Panc1 (cell line): ENCODE results near the gene RBBP5. TPM values are rescaled to one million over a fixed set of nuclear protein-coding genes. Genes with fewer than 3 reads are reported as not detected.

Source experiments
- ATAC-seq: fragments of 200-7000 bp; cut with Tn5 transposase; 2 replicates; pipeline ENCODE4 v1.9.1; 2020; ENCODE audit warnings: mild to moderate bottlenecking, moderate library complexity
- BruUV-seq: library from RNA; stranded (reverse); fragments of 400-500 nt; replicated peaks from 2 replicates; lab custom pipeline; 2021; lab: Mats Ljungman, UMichigan
- CTCF ChIA-PET: fragments of 300-600 bp; sonication (Branson Sonifier 250); formaldehyde crosslinking; loops from one replicate; lab custom pipeline; 2022; ENCODE audit warnings: antibody characterized with exemption; lab: Charles Lee
- POLR2A ChIA-PET: fragments of 300-600 bp; sonication (Branson Sonifier 250); formaldehyde crosslinking; loops from one replicate; lab custom pipeline; 2022; ENCODE audit warnings: antibody characterized with exemption; lab: Charles Lee
- DNase-seq: peaks from one replicate; pipeline ENCODE4 v3.0.0-alpha.2; 2010; ENCODE audit warnings: low read depth, low spot score
- H3K27ac ChIP-seq: 2 replicates; pipeline ENCODE4 v1.5.1; 2011; ENCODE audit warnings: mild to moderate bottlenecking, low read length, inconsistent platforms
- H3K27me3 ChIP-seq: fragments of 200-500 bp; sonication (Bioruptor generic); 2 replicates; pipeline ENCODE4 v1.6.0; 2014; ENCODE audit warnings: low read length, inconsistent platforms; ENCODE audit not compliant: control insufficient read depth, insufficient read depth
- H3K36me3 ChIP-seq: fragments of 200-500 bp; sonication (Bioruptor generic); 2 replicates; pipeline ENCODE4 v1.5.1; 2014; ENCODE audit warnings: inconsistent platforms, mild to moderate bottlenecking, low read length, moderate library complexity; ENCODE audit not compliant: control insufficient read depth, insufficient read depth
- H3K4me1 ChIP-seq: 2 replicates; pipeline ENCODE4 v1.5.1; 2011; ENCODE audit warnings: inconsistent platforms, mild to moderate bottlenecking, low read length, moderate library complexity; ENCODE audit not compliant: control insufficient read depth, insufficient read depth
- H3K4me3 ChIP-seq, 2 experiments: 2 replicates each; pipeline ENCODE4 v1.5.1; 2011 to 2012; ENCODE audit warnings: low read depth in 2 of 2, low read length in 2 of 2, mild to moderate bottlenecking in 2 of 2, inconsistent platforms in 1 of 2, moderate library complexity in 1 of 2
- H3K9me3 ChIP-seq: fragments of 200-500 bp; sonication (Bioruptor generic); 2 replicates; pipeline ENCODE4 v1.5.1; 2014; ENCODE audit warnings: low read depth, mild to moderate bottlenecking, inconsistent platforms, low read length, moderate library complexity; ENCODE audit not compliant: control insufficient read depth, insufficient read depth
- CTCF ChIP-seq: fragments of 450-650 bp; IDR thresholded peaks from 2 replicates; pipeline ENCODE4 v1.5.1; 2017; ENCODE audit warnings: mild to moderate bottlenecking
- POLR2AphosphoS5 ChIP-seq: IDR thresholded peaks from 2 replicates; pipeline ENCODE4 v1.6.1; 2012; ENCODE audit warnings: mild to moderate bottlenecking, low read depth, low read length, moderate library complexity
- SIN3A ChIP-seq: IDR thresholded peaks from 2 replicates; pipeline ENCODE4 v1.6.1; 2012; ENCODE audit warnings: low read depth, mild to moderate bottlenecking, low read length, moderate library complexity, borderline replicate concordance; ENCODE audit not compliant: insufficient read depth
- TCF7L2 ChIP-seq: IDR thresholded peaks from 2 replicates; pipeline ENCODE4 v1.6.1; 2011; ENCODE audit warnings: mild to moderate bottlenecking, low read depth, low read length, inconsistent platforms
- in situ Hi-C: cut with HindIII; loops from 2 replicates; pipeline ENCODE4 v1.10.0; 2016; ENCODE audit warnings: low sequenced_read_pairs, low pct_unique_long_range_greater_than_20kb
- intact Hi-C: fragments of 100-400 bp; cut with micrococcal nuclease; formaldehyde crosslinking; loops from one replicate; pipeline ENCODE4 v1.10.0; 2022; ENCODE audit not compliant: unreplicated experiment
- total RNA-seq: library from RNA; stranded (reverse); gene quantifications from one replicate; pipeline ENCODE4 v1.2.1, GENCODE V29; 2021; ENCODE audit not compliant: unreplicated experiment
- TF ChIP-seq, protein P1 (sequence below), 2 experiments: IDR thresholded peaks; 2 replicates each; pipeline ENCODE4 v1.6.1; 2011 to 2012; ENCODE audit warnings: low read depth in 2 of 2, control low read depth in 1 of 2, low read length in 1 of 2, mild to moderate bottlenecking in 1 of 2, moderate library complexity in 1 of 2; ENCODE audit not compliant: insufficient read depth in 1 of 2

RBBP5 gene
- total RNA-seq, 1 experiment from 2014 or later = 22.2 TPM

- in situ Hi-C loops = no loop called here
- no peak for ATAC-seq
- no peaks in the 10 kb centered on the region for H3K36me3 ChIP-seq
- H3K9me3 ChIP-seq = no peaks in the 10 kb centered on the region
- BruUV-seq = no TSS peak
- ChIA-PET POLR2A (no interaction called here), CTCF (no interaction called here)
- TF ChIP-seq TCF7L2 (no peak), SIN3A (no peak), CTCF (no peak), POLR2AphosphoS5 (no peak)
- TF ChIP-seq, protein P1, sequence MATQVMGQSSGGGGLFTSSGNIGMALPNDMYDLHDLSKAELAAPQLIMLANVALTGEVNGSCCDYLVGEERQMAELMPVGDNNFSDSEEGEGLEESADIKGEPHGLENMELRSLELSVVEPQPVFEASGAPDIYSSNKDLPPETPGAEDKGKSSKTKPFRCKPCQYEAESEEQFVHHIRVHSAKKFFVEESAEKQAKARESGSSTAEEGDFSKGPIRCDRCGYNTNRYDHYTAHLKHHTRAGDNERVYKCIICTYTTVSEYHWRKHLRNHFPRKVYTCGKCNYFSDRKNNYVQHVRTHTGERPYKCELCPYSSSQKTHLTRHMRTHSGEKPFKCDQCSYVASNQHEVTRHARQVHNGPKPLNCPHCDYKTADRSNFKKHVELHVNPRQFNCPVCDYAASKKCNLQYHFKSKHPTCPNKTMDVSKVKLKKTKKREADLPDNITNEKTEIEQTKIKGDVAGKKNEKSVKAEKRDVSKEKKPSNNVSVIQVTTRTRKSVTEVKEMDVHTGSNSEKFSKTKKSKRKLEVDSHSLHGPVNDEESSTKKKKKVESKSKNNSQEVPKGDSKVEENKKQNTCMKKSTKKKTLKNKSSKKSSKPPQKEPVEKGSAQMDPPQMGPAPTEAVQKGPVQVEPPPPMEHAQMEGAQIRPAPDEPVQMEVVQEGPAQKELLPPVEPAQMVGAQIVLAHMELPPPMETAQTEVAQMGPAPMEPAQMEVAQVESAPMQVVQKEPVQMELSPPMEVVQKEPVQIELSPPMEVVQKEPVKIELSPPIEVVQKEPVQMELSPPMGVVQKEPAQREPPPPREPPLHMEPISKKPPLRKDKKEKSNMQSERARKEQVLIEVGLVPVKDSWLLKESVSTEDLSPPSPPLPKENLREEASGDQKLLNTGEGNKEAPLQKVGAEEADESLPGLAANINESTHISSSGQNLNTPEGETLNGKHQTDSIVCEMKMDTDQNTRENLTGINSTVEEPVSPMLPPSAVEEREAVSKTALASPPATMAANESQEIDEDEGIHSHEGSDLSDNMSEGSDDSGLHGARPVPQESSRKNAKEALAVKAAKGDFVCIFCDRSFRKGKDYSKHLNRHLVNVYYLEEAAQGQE (IDR thresholded peaks at IDR 0.05; ENCODE audit: insufficient read depth in 1 of 2, low read depth in 2 of 2, low read length in 1 of 2) = no peak
- intact Hi-C loops = loop anchor here (10.0 kb wide), 1 partner anchor 127 kb away; no protein-coding TSS in a partner anchor
- H3K27me3 ChIP-seq = no peaks in the 10 kb centered on the region
- no peak overlapping the region for H3K27ac ChIP-seq
- H3K4me1 ChIP-seq = peaks cover under 1% of the 10 kb centered on the region; the same call in 1 of the 2 replicates
- no peak overlapping the region for H3K4me3 ChIP-seq
- DNase-seq = no peak
These were observed 6.3 kb upstream of the RBBP5 start for GRCh38 chr1:205128050-205128449.

DNA sequence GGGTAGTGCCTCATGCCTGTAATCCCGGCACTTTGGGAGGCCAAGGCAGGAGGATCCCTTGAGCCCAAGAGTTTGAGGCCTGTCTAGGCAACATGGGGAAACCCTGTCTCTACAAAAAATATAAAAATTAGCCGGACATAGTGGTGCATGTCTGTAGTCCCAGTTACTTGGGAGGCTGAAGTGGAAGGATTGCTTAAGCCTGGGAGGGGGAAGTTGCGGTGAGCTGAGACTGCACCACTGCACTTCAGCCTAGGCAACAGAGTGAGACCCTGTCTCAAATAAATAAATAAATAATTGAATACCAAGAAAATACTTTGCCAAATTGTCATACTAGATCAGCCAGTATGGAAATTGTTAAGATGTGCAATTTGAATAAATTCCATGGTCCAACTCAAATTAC, 5.9 kb upstream of the RBBP5 start:
- ChIA-PET POLR2A (no interaction called here), CTCF (interaction anchor here (0.6 kb wide), 1 partner anchor 80 kb away, joined by 6 read pairs; no protein-coding TSS in a partner anchor)
- TF ChIP-seq SIN3A = no peak
- no peak for TF ChIP-seq POLR2AphosphoS5
- no peak for TF ChIP-seq TCF7L2
- TF ChIP-seq, protein P1 (IDR thresholded peaks at IDR 0.05; ENCODE audit: insufficient read depth in 1 of 2, low read depth in 2 of 2, low read length in 1 of 2) = no peak
- no peak for TF ChIP-seq CTCF
- Histone ChIP-seq H3K4me1 (peaks cover 4% of the 10 kb centered on the region; the same call in 1 of the 2 replicates), H3K36me3 (no peaks in the 10 kb centered on the region), H3K9me3 (no peaks in the 10 kb centered on the region), H3K4me3 (no peak overlapping the region), H3K27ac (no peak overlapping the region), H3K27me3 (no peaks in the 10 kb centered on the region)
- ATAC-seq = no peak
- intact Hi-C loops = loop anchor here (10.0 kb wide), 1 partner anchor 127 kb away; no protein-coding TSS in a partner anchor
- no TSS peak for BruUV-seq
- in situ Hi-C loops = no loop called here
- no peak for DNase-seq
